Stimulated activated CD4-positive, alpha-beta T cell treated with anti-CD3 and anti-CD28 coated beads, Interleukin-4, amount 100 ng/mL, for 48 hours (primary cell): ENCODE measurements around the gene LRP4.
A peak's percentile ranks its signal among the peaks of the same experiment; 100 is the strongest.

Experiments
- DNase-seq, 2 donors: peaks; one replicate each; pipeline ENCODE4 v3.0.0-alpha.2; 2020; ENCODE audit warnings: low read depth in 2 of 2

Gene LRP4

DNA sequence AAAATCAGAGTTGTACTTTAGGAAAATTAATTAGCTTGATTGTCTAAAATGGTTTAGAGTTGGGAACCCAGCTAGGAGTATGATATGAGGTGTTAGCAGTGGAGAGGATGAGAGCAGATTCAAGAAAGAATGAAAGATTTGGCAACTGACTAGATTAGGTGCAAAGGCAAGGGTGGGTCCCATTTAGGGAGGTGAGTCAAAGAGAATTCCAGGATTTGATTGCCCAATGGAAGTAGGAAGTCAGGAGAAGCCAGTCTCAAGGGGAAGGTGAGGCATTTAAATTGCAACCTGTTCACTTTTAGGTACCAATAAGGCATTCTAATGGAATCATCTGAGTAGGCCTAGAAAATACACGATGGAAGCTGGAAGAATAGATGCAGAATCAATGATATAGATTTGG lies 68.7 kb downstream of the LRP4 start:
- no peak for DNase-seq

GRCh38 chr11:46846510-46846830 lies 71.9 kb downstream of the LRP4 start:
- DNase-seq: no peak

DNA sequence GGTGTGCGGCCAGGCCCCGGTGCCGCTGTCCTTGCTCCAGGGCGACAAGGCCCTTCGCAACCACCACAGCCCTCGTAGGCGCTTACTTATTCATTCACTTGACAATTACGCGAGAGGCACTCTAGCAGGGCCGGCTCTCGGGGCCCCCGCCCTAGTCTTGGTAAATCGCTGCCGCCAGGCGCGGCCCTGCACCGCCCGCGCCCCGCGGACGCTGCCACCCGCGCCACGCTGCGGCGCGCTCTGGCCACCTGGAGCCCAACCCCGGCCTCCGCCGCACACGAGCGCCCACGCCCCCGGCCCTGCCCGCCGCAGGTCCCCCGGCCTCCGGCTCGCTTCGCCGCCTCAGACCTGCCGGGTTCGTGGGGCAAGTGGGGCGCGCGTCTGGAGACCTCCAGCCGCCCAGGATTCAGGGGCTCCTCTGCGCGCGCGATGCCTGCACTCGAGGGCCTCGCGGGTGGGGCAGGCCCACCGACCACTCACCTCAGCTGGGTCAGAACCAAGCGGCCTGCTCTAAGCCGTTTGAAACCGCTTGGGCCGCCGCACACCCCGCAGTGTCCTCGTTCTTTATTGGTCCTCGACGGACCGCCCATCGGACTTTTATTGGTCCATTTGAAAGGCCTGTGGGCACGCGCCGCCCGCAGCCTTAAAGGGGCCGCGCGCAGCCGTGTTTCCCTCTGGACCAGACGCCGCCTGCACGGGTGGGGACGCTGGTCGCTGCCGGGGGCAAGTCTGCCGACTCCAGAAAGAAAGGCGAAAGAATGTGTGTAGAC lies 72.4 kb downstream of the LRP4 start, which contains the start of gene CKAP5:
CKAP5 (minus strand) TSS at position 541 of the 770 bp plus-strand sequence. CDS start 25,049 bp downstream, outside the sequence.
- DNase-seq: peak; percentile 82 to 87

GRCh38 chr11:46845440-46845739 lies 73.0 kb downstream of the LRP4 start:
- DNase-seq: no peak

- no peak for DNase-seq
Observed at GRCh38 chr11:46840116-46840515, 78.2 kb downstream of the LRP4 start.

- DNase-seq: no peak
Observed at GRCh38 chr11:46838501-46838900, 79.8 kb downstream of the LRP4 start.

GRCh38 chr11:46837860-46838259 lies 80.5 kb downstream of the LRP4 start:
- no peak for DNase-seq

DNA sequence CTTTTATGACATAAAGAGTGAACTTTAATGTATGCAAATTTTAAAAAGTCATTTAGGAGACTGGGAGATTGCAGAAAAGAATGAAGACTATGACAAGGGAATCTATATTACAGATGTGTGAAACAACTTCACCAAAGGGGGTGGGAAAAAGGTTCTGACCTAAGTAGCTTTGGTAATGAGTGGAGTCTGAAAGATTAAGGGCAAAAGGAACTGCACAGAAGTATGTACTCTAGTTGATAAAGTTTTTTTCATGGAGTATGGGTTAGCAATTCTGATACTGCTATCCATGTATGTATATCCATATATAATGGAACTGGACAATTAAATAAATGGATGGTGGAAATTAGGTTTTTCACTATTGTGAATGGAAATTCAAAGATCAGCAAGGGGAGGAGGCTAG lies 81.5 kb downstream of the LRP4 start:
- DNase-seq: no peak

GRCh38 chr11:46836431-46836830 lies 81.9 kb downstream of the LRP4 start:
- DNase-seq: no peak

DNA sequence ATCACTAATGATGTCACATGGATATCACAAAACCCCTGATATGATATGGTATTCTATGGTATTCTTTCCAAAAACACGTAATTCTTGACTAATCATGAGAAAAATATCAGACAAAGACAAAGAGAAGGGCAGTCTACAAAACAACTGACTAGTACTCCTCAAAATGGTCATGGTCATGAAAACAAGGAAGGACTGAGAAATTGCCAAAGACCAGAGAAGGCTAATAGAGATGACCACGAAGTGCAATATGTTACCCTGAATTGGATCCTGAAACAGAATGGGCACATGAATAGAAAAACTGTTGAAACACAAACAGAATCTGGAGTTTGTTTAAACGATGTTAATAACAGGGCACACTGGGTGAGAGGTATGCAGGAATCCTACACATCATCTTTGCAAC lies 82.5 kb downstream of the LRP4 start:
- DNase-seq: no peak

DNA sequence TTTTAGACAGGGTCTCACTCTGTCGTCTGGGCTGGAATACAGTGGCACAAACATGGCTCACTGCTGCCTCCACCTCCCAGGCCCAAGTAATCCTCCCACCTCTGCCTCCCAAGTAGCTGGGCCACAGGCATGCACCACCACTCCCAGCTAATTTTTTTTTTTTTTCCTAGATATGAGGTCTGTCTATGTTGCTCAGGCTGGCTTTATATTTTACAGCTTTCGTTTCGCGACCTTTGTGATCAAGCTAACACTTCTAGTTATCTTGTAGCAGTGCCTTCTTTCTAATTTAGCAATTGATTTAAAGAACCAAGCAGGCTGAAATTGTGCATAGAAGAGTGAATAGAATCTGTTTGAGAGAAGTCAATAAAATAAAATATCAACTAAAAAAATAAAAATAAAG lies 83.5 kb downstream of the LRP4 start:
- DNase-seq: no peak

DNA sequence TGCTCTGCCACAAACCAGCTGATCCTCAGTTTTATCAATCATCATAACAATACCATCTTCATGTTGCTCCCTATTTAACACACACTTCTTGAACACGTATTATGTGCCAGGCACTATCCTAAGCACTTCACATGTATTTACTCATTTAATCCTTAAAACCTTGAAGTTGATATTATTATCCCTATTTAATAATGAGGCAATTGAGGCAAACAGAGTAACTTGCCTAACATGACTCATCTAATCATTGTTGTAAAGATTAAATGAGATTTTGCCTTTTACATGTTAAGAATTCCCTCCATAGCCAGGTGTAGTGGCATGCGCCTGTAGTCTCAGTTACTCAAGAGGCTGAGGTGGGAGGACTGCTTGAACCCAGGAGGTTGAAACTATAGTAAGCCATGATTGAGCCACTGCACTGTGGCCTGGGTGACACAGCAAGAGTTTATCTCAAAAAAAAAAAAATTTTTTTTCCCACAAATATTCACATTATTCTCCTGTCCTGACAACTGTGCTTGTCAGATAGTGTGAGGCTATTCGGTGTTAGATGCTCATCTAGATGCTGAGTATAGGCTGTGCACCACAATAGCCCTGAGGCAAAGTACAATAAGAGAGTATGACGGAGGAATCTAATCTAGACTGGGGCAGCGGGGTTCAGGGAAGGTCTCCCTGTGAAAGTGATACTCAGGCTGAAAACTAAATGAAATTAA lies 85.7 kb downstream of the LRP4 start:
- DNase-seq: no peak

DNA sequence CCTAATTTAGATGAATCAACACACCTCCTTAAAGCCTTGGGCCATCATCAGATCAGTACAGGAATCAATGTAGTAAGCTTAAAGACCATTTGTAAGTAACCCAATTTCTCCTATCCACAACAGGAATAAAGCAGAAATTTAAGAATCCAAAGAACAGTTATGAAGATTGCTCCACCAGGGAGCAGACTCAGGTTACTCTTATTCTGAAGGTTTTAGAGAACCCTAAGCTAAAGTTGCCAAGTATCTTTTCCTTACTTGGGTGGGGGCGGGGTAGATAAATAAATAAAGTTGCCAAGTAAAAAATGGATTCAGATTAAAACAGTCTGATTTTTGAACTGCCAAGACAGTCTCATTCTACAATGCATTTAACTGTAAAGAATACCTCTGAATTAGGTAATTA lies 90.4 kb downstream of the LRP4 start:
- DNase-seq: no peak

GRCh38 chr11:46826310-46827044 lies 91.9 kb downstream of the LRP4 start:
- peak; percentile 49 to 65 for DNase-seq

DNA sequence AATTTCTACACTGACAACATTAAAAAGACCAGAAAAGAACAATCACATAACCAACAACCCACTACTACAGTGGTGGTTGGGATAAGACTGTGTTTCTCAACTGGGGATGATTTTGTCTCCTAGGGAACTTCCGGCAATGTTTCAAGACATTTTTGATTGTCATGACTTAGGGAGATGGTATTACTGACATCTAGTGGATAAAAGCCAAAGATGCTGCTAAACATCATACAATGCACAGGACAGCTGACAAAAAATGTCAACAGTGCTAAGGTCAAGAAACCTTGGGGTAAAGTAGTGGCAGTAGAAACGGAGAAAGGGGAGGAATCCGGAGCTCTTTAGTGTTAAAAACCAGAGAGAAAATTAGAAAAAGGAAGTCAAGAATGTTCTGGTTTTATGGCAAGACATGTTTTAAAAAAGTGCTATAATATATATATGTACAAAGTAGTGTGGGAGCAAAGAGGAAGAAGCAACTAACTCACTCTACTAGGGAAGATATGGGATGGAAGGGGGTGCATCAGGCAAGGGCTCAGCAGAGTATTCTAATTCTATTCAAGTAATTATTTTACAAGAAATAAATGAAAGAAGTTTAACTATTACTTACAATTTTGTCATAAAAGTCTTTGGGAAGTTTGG lies 109.4 kb downstream of the LRP4 start:
- DNase-seq: no peak
